T47D (cell line): ENCODE measurements around the gene RNF14.
A peak's percentile ranks its signal among the peaks of the same experiment; 100 is the strongest.

Source experiments
- DNase-seq, 2 experiments: peaks; one replicate each; pipeline versions ENCODE4 v3.0.0 to v3.0.0-alpha.2; 2011 to 2012; ENCODE audit warnings: low read depth in 1 of 2, low spot score in 1 of 2
- JUND ChIP-seq: IDR thresholded peaks from 2 replicates; pipeline ENCODE4 v1.6.1; 2012; ENCODE audit warnings: low read depth
- in situ Hi-C: cut with HindIII; loops from 2 replicates; pipeline ENCODE4 v1.10.0; 2016; ENCODE audit warnings: low sequenced_read_pairs, low pct_unique_long_range_greater_than_20kb

Gene RNF14

GRCh38 chr5:141954194-141954593, 14.7 kb upstream of the RNF14 start:
- no peak for DNase-seq
- in situ Hi-C loops, result no loop called here
- TF ChIP-seq JUND, result no peak

GRCh38 chr5:141957367-141957996, 11.4 kb upstream of the RNF14 start:
- in situ Hi-C loops, result no loop called here
- no peak for DNase-seq
- TF ChIP-seq JUND, result no peak

GRCh38 chr5:141958113-141958512, 10.8 kb upstream of the RNF14 start, which contains the start of gene PCDH12:
TSS of gene PCDH12 (minus strand) at chr5:141958202. CDS start at chr5:141957851, 351 bp downstream.
- TF ChIP-seq JUND, result no peak
- no peak for DNase-seq
- in situ Hi-C loops, result no loop called here

GRCh38 chr5:141958546-141959172, 10.2 kb upstream of the RNF14 start:
- no peak for DNase-seq
- TF ChIP-seq JUND, result no peak
- in situ Hi-C loops, result no loop called here

- TF ChIP-seq JUND, result no peak
- in situ Hi-C loops, result no loop called here
- peak in 1 of 2 experiments; percentile 33 for DNase-seq
Observed at GRCh38 chr5:141960018-141960417, 8.9 kb upstream of the RNF14 start.

- in situ Hi-C loops, result no loop called here
- TF ChIP-seq JUND, result no peak
- DNase-seq, result peak; percentile 86 to 93
Observed at GRCh38 chr5:141960449-141961323, 8.2 kb upstream of the RNF14 start.

- no peak for TF ChIP-seq JUND
- DNase-seq, result no peak
- in situ Hi-C loops, result no loop called here
Observed at GRCh38 chr5:141961466-141961865, 7.4 kb upstream of the RNF14 start.

GRCh38 chr5:141963701-141964100, 5.2 kb upstream of the RNF14 start:
- DNase-seq, result no peak
- in situ Hi-C loops, result no loop called here
- no peak for TF ChIP-seq JUND

- no peak for DNase-seq
- in situ Hi-C loops, result no loop called here
- TF ChIP-seq JUND, result no peak
Observed at GRCh38 chr5:141965071-141965470, 3.8 kb upstream of the RNF14 start.

GRCh38 chr5:141966275-141966962, 2.5 kb upstream of the RNF14 start:
- in situ Hi-C loops, result no loop called here
- DNase-seq, result no peak
- TF ChIP-seq JUND, result no peak

- in situ Hi-C loops, result no loop called here
- no peak for DNase-seq
- no peak for TF ChIP-seq JUND
Observed at GRCh38 chr5:141966963-141967333, 2.0 kb upstream of the RNF14 start.
